ENCODE data around the gene SOCS7.
"Not testable (repeated sequence)": the region's sequence is repeated elsewhere in the genome, so short reads cannot be mapped to it uniquely, and the experiment has no call there.

Gene SOCS7

DNA sequence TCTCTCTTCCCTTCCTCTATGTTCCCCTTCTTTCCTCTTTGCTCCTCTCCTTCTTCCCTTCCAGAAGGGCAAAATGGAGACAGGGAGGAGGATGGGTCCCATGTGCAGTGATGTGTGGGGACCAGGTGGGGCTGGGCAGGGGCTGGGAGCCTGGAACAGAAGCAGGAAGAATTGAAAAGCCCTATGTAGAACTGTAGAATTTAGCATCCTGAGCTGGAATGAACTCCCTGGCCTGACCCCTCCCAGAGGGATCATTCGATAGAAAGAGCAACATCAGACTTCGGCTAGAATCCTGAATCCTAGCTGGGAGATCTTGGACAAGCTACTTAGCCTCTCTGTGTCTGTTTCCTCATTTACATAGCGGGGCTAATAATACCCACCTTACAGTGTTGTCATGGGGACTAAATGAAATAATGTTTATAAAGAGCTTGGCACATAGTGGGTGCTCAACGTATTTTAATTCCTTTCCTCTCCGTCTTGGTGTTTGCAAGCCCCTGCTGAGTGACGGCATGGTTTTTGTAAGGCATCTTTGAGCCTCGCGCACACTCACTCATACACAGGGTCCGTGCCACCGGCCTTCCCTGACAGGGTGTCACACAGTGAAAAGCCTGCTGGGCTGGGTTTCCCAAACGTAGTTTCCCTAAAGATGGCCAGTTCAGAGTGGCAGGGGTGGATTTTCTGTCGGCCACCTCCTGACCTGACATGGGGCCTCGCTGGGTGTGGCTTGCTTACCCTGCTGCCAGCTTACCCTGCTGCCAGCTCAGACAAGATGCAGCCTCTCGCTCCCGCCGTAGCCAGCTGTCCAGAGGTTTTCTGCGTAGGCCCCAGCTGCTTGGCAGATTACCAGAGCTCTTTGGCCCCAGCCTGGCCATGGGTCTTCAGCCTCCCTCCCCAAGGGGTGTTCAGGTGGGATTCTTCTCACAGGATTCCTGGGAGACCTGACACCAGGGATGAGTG, 70.5 kb downstream of the SOCS7 start:
- DNase-seq (ENCODE audit: low read depth in 2 of 2) = no peak

DNA sequence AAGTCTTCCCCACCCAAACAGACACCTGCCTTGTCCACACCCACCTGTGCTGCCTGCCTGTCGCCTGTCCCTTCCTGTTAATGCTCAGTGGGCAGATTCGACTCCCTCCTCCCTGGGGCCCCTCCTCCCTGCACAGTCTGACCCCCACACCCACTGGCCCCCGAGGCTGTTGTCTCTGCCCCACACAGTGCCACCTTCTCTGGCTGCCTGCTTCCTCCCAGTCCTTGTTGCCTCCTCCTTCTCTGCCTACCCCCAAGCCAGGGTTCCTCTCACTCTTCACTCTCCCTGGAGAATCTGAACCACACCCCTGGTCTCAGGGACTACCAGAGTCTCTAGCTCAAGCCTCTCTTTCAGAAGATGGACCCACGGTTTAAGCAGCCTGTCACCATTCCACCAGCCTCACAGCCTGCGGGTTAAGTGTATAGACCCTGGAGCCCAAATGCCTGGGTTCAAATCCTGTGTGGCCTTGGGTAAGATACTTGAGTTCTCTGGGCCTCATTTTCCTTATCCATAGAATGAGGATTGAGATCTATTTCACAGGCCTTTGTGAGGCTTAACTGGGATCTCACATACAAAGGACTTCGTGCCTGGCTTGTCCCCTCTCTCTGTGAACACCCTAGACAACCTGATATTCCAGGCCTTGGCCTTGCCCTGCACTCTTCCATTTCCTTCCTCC, 72.8 kb downstream of the SOCS7 start:
- no peak for DNase-seq (ENCODE audit: low read depth in 2 of 2)

DNA sequence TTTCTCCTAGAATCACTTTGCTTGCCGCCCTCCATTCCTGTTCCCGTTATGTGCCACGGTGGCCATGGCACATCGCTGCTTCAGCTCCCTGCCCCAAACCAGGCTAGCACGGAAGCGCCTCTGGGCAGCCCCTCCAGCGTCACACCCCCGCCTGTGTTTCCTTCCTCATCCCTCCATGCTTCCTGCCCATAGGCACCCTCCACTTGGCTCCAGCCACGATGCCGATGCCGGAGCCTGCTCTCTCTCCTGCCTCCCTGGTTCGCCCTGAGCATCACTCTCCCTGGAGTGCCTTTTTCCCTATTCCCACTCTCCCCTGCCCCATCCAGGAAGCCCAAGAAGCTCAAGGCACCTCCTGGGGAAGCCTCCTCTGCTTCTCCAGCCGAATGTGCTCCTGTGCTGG, 73.4 kb downstream of the SOCS7 start:
- no peak for DNase-seq (ENCODE audit: low read depth in 2 of 2)

DNA sequence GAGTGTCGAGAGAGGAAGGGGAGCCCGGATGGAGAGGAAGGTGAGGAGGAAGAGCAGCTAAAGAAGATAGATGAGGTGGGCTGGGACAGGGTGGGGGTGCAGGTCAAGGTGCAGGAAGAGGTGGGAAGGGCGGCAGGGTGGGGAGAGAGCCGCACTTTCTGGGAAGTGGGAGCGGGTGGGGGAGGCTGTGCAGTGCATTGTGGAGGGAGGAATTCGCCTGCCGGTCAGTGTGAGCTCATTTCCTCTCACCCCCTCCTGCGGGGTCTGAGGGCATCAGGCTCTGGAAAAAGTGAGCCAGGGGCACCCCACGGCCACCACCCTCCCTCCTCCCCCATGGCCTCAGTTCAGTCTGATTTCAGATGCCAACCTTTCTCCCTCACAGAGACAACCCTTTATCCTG, 74.1 kb downstream of the SOCS7 start:
- no peak for DNase-seq (ENCODE audit: low read depth in 2 of 2)

DNA sequence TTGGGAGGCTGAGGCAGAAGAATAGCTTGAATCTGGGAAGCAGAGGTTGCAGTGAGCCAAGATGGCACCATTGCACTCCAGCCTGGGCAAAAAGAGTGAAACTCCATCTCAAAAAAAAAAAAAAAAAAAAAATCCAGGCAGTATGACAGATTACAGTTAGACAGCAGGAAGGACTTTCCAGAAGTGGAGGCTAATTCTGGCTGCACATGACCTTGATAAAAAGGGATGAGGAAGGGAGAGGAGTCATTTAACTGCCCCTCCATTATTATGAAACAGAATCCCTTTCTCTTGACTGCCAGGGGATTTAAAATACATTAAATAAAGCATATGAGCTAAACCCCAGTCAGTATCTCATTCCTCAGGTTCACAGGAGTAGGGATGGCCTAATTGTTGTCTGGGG, 74.8 kb downstream of the SOCS7 start:
- DNase-seq (ENCODE audit: low read depth in 2 of 2) = no peak

DNA sequence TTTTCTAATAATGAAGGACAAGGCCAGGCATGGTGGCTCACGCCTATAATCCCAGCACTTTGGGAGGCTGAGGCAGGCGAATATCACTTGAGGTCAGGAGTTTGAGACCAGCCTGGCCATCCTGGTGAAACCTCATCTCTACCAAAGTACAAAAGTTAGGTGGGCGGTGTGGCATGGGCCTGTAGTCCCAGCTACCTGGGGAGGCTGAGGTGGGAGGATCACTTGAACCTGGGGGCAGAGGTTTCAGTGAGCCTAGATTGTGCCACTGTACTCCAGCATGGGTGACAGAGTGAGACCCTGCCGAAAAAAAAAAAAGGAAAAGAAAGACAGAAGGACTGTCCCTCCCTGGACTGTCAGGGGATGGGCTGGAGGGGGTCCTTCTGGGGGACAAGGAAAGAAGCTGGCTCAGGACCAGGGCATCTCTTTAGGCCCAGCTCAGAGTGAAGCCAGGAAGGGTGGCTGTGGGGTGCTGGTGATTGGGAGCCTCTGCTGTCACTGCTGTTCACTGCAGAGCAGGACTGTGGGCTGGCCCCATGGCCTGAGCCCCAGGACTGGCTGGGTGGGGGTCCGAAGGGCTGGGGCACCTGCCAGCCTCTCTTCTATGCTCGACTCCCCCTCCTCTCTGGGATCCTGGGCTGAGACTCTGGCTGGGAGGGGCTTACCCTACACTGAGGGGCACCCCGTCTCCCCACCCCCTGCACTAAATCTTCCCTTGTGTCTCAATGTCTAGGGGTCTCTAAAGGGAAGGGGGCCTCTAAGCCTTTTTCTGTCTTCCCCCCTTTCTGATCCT, 75.7 kb downstream of the SOCS7 start:
- DNase-seq (ENCODE audit: low read depth in 2 of 2) = no peak

DNA sequence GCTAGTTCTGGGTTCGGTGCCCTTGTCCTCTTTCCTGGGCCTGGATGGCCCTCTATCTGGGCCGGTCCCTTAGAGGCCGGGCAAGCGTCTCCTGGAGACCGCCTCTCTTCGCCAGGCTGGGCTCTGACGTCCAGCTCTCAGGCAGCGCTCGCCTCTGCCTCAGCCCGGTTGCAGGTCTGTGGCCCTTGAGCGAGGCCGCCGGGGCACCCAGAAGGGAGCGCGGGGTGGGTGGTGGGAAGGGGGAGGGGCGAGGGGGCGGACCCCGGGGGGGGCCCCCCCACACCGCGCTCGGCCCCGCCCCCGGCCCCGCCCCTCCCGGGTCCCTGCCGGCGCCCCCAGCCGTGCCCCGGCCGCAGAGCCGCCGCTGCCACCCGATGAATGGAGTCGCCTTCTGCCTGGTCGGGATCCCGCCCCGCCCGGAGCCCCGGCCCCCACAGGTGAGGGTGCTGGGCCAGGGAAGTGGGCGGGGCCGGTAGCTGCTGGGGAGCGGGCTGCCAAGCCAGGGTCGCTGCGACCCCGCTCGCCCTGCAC, 76.5 kb downstream of the SOCS7 start, which contains the start of gene ARHGAP23:
ARHGAP23 (plus strand) TSS at position 353 of the 531 bp plus-strand sequence; CDS start at position 375, 22 bp downstream.
- DNase-seq (ENCODE audit: low read depth in 2 of 2) = peak; percentile 25 to 36

DNA sequence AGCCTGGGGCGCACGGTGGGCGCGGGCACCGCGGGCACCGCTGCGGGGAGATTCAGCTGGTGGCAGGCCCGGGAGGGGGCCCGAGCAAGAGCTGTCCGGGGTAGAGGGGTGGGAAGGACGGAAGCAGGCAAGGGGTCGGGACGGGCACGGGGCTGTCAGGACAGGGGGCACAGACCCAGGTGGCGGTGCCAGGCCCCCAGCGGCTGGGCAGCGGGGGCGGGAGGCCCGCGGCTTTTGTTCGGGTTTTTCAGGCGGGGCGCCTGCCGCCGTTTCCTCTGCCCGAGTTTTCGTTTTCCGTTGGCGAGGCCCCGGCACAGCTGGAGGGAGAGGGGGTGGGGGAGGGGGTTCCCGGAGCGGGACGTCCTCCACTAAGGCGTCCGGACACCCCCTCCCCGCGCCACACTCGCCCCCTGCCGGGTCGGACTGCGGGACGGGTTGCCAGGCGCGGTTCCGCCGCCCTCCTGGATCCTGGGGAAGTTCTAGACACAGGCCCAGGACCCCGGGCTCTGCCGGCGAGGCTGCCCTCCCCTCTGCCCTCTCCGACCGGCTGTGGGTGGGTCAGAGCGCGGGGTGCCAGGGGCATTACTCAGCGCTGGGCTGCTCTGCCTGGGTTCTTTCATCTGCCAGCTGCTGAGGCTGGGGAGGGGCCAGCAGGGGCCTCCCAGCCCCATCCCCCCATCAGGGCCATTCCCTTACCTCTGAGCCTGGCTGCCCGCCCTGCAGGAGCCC, 77.2 kb downstream of the SOCS7 start:
- peak in 1 of 2 donors; percentile 14 for DNase-seq (ENCODE audit: low read depth in 2 of 2)

DNA sequence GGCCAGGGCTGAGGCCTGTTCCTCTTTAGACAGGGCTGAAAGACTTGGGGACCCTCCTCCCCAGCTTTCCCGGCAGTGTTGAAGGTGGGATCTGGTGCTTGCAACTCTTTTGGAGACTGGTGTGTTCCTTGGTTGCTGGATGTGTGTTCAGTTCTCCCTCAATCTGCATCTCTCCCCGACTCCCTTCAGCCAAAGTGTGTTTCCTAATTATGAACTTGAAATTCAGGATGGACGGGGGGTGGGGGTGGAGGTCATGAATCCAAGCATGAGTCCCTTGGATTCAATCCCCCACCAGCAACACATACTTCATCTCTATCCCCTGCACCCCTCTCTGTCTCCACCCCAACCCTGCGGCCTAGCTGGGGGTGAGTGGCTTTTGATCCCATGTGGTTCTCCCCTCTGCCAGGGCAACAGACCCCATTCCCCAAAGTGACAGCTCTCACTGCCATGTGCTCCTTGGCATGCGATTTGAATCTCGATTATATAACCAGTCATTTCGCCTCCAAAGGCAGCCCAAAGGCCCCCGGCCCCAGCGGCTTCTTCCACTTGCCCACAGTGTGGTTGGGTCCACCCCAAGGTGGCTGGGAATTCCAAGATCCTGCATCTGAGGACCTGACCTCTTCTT, 77.9 kb downstream of the SOCS7 start:
- DNase-seq (ENCODE audit: low read depth in 2 of 2) = no peak

DNA sequence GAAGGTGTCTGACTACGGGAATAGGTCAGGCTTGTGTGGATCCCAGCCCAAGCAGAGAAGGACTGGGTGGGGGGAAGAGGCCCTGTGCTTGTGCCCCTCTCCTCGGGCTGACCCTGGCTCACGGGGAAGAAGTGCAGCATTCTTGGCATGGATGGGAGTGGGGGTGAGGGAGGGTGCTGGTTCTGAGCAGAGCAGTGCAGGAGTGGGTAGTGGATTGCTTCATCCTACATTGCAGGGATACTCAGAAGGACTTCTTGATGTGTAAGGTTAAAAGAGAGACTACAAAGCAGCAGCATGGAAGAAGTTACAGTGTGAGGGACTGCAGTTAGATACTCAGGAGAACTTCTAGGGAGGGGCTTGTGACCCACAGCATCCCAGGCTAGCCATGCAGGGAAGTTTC, 78.7 kb downstream of the SOCS7 start:
- DNase-seq (ENCODE audit: low read depth in 2 of 2) = no peak

DNA sequence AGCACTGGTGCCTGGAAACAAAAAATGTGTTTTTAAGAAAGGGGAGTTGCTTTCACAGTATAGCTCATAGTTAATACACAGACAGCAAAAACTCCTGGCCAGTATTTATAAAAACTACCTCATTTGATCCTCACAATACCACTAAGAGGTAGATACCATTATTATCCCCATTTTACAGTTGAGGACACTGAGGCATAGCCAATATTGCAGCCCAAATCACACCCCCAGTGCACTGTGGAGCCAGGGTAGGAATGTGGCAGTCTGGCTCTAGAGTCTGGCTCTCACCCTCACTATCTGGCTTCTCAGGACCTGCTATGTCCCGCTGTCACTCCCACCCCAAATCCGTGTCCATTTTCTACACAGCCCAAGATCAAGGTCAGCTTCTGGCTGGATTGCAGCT, 79.2 kb downstream of the SOCS7 start:
- DNase-seq (ENCODE audit: low read depth in 2 of 2) = no peak

DNA sequence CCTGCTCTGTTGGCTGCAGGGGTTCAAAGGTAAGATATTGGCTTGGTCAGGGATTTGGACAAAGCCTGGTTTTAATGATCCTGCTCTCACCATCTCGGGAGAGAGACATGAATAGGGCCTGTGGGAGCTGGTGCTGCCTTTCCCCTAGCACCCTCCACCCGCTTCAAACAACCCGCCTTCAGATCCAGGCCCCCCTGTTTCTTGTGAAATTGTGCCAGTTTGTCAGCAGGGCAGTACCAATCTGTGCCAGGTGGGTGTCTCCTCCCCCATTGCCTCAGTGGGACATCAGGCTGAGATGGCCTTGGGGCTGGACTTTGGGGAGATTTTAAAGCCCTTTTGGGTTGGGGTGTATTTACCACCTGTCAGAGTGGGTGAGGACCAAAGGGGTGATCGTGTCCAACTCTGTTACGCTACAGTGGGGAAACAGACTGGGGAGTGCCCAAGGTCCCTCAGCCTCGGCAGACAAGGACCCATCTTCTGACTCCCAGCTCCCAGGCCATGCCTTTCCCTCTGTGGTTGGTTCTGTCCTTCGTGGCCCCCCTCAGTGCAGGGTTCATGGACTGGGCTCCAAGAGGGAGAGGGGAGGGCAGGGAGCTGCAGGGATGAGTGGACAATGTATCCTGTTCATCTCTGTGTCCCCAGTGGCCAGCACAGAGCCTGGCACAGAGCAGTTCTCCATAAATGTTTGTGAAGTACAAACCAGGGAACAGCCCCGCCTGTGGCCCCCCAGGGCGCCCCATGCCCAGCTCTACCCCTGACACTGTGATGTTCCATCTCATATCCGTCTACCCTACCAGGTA, 79.9 kb downstream of the SOCS7 start:
- no peak for DNase-seq (ENCODE audit: low read depth in 2 of 2)

DNA sequence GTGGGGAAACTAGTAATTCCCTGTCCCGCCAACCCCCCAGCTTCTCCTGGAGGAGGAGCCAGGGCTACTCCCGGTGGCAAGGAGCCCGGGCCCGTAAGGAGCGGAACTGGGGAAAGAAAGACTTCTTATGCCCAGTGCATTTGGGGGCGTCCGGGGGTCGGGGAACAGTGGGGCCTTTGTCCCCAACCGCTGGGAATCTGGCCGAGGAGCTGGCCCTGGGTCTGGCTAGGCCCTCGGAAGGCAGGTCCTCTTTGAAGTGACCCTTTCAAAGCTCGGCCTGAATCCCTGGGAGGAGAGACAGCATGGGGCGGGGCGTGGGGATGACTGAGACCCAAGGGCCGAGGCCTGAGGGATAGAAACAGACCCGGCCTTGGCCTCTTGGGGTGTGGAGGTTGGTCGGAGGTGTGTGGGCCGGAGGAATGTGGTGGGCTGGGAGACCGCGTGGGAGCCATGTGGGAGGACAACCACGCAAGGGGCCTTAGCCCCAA, 82.6 kb downstream of the SOCS7 start:
- no peak for DNase-seq (ENCODE audit: low read depth in 2 of 2)

DNA sequence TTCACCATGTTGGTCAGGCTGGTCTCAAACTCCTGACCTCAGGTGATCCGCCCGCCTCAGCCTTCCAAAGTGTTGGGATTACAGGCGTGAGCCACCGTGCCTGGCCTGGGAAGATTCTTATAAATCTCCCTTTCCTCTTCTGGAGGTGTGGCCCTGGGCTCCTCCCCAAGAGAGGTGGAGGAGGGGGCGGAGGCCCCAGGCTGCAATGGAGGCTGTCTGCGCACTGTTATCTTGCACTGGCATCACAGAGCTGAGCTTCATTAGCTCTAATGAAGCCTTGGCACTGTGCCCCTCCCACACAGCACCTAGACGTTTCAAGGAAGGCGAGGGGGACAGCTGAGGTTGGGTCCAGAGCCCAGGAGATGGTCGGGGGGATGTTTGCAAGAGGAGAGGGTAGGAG, 84.2 kb downstream of the SOCS7 start:
- DNase-seq (ENCODE audit: low read depth in 2 of 2) = no peak

DNA sequence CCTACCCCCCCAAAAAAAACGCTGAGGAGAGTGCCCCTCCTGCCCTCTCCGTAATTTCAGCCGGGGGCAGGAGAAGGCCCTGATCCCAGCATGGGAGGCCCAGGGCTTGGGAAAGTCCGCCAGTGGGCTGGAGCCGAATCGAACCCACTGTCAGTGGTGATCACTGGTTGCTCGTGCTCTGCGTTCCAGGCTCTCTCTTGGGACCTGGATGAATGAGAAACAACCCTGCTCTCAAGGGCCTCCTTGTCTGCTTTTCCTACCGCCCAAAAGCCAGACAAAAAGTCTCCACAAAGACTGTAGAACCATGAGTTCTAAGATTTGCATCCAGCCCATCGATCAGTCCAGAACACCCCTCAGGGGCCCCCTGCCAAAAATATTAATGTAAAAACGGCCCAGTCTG, 84.7 kb downstream of the SOCS7 start:
- DNase-seq (ENCODE audit: low read depth in 2 of 2) = no peak

DNA sequence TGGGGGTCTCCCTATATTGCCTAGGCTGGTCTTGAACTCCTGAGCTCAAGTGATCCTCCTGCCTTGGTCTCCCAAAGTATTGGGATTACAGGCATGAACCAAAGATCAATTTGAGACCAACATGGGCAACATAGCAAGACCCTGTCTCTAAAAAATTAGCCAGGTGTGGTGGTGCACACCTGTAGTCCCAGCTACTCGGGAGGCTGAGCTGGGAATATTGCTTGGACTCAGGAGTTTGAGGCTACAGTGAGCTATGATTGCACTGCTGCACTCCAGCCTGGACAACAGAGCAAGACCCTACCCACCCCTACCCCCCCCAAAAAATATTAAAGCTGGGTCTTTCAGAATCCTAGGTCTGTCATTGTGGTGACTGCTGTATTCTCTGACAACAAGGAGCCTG, 85.7 kb downstream of the SOCS7 start:
- DNase-seq (ENCODE audit: low read depth in 2 of 2) = not testable (repeated sequence)

DNA sequence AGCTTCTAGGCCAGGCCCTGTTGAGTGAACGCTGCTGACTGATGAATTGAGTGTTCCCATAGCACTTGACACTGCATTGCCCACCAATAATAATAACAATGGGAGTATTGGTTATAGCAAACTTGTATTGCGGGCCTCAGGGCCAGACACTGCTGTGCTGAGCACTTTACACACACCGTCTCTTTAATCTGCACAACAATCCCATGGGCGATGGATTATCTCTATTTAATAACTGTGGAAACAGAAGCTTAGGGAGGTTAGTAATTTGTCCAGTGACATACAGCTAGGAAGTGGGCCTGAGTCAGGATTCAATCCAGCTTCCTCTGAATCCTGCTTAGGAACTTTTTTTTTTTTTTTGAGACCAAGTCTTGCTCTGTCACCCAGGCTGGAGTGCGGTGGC, 87.8 kb downstream of the SOCS7 start:
- DNase-seq (ENCODE audit: low read depth in 2 of 2) = no peak

DNA sequence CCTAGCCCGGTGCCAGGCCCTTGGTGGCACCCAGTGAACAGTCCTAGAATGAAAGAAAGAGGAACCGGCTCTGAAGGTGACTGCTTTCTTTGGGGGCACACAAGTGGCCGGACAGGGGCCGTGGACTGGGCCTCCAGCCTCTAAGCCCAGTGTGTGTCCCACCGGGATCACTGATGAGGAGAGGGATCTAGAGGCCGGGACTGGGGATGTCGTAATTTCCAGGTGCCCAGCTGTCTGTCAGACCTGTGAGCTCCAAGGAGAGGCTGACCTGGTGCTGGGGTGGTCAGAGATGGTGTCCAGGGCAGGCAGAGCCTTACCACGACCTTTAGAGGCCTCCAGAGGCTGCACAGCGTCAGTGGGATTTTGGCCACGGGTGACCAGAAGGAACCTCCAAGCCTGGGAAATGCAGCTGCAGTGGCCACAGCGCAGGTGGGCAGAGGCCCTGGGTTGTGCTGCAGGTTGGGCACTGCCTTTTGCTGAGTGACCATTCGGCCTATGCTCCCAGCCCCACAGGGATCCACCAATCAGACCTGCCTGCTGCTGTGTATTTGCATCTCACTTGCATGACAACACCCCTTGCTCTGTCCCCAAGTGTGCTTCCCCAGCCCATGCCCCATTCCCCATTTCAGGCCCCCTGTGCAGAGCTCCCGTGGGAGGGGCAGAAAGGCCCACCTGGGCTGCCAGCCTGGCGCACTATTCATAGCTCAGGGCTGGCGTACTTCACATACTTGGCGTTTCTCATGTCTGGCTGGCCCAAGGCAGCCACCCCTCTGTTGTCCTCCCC, 89.2 kb downstream of the SOCS7 start:
- DNase-seq (ENCODE audit: low read depth in 2 of 2) = no peak
